Astrocyte (in vitro differentiated cells and primary cell): ENCODE data around the gene LRRC8A. TPM values are rescaled to one million over a fixed set of nuclear protein-coding genes. Genes with fewer than 3 reads are reported as not detected.
"Not testable (repeated sequence)": the region's sequence is repeated elsewhere in the genome, so short reads cannot be mapped to it uniquely, and the experiment has no call there.

Experiments
- DNase-seq: peaks from one replicate; pipeline ENCODE4 v3.0.0-alpha.2; 2010; ENCODE audit warnings: low read depth
- FAIRE-seq: peaks from 2 replicates; lab custom pipeline; 2011; peaks lifted over from hg19 to GRCh38; lab: Jason Lieb, UNC
- H2AFZ ChIP-seq: 2 replicates; pipeline ENCODE4 v1.6.0; 2012; ENCODE audit warnings: low read depth, low read length, inconsistent platforms
- H3K27ac ChIP-seq: 2 replicates; pipeline ENCODE4 v1.5.1; 2011; ENCODE audit warnings: low read depth, low read length, inconsistent platforms
- H3K27me3 ChIP-seq: 2 replicates; pipeline ENCODE4 v1.6.0; 2011; ENCODE audit warnings: low read length, inconsistent platforms; ENCODE audit not compliant: insufficient read depth
- H3K36me3 ChIP-seq: 2 replicates; pipeline ENCODE4 v1.5.1; 2011; ENCODE audit warnings: low read length, inconsistent platforms; ENCODE audit not compliant: insufficient read depth
- H3K4me1 ChIP-seq: 2 replicates; pipeline ENCODE4 v1.5.1; 2011; ENCODE audit warnings: low read length, inconsistent platforms; ENCODE audit not compliant: insufficient read depth
- H3K4me2 ChIP-seq: 2 replicates; pipeline ENCODE4 v1.6.0; 2012; ENCODE audit warnings: low read length, inconsistent platforms
- H3K4me3 ChIP-seq: 2 replicates; pipeline ENCODE4 v1.5.1; 2011; ENCODE audit warnings: low read depth, mild to moderate bottlenecking, low read length, inconsistent platforms; ENCODE audit not compliant: insufficient read depth
- H3K79me2 ChIP-seq: 2 replicates; pipeline ENCODE4 v1.6.0; 2012; ENCODE audit warnings: mild to moderate bottlenecking, low read length, inconsistent platforms; ENCODE audit not compliant: insufficient read depth
- H3K9ac ChIP-seq: 2 replicates; pipeline ENCODE4 v1.6.0; 2012; ENCODE audit warnings: mild to moderate bottlenecking, low read length, inconsistent platforms
- H3K9me3 ChIP-seq: 2 replicates; pipeline ENCODE4 v1.5.1; 2012; ENCODE audit warnings: low read depth, mild to moderate bottlenecking, low read length, inconsistent platforms; ENCODE audit not compliant: insufficient read depth
- H4K20me1 ChIP-seq: 2 replicates; pipeline ENCODE4 v1.6.0; 2012; ENCODE audit warnings: low read length, inconsistent platforms; ENCODE audit not compliant: insufficient read depth
- H3K27ac Mint-ChIP-seq: one replicate; pipeline ENCODE4 v1.8.0; 2021; ENCODE audit warnings: mild to moderate bottlenecking, mixed read lengths; ENCODE audit not compliant: unreplicated experiment
- H3K27me3 Mint-ChIP-seq: one replicate; pipeline ENCODE4 v1.8.0; 2021; ENCODE audit warnings: low read depth, mixed read lengths; ENCODE audit not compliant: unreplicated experiment
- H3K36me3 Mint-ChIP-seq: one replicate; pipeline ENCODE4 v1.8.0; 2021; ENCODE audit warnings: low read depth, mixed read lengths; ENCODE audit not compliant: unreplicated experiment
- H3K4me1 Mint-ChIP-seq: one replicate; pipeline ENCODE4 v1.8.0; 2021; ENCODE audit warnings: low read depth, mixed read lengths; ENCODE audit not compliant: unreplicated experiment
- H3K4me3 Mint-ChIP-seq: one replicate; pipeline ENCODE4 v1.8.0; 2021; ENCODE audit warnings: mild to moderate bottlenecking, moderate library complexity, mixed read lengths; ENCODE audit not compliant: unreplicated experiment
- H3K9me3 Mint-ChIP-seq: one replicate; pipeline ENCODE4 v1.8.0; 2021; ENCODE audit warnings: mild to moderate bottlenecking, mixed read lengths; ENCODE audit not compliant: unreplicated experiment
- CTCF ChIP-seq: IDR thresholded peaks from 2 replicates; pipeline ENCODE4 v1.5.1; 2011; ENCODE audit warnings: low read depth, mild to moderate bottlenecking, inconsistent platforms, low read length, moderate library complexity; ENCODE audit not compliant: insufficient read depth
- EZH2 ChIP-seq: IDR thresholded peaks from 2 replicates; pipeline ENCODE4 v1.6.1; 2012; ENCODE audit warnings: mild to moderate bottlenecking, low read length, inconsistent platforms; ENCODE audit not compliant: insufficient read depth
- total RNA-seq: library from RNA; stranded (reverse); gene quantifications from 2 replicates; pipeline ENCODE4 v1.2.1, GENCODE V29; 2021

The LRRC8A gene
- total RNA-seq, 1 donor from 2014 or later = 103 TPM

- H3K9me3 ChIP-seq = no peaks in the 10 kb centered on the region
- no peak for TF ChIP-seq CTCF
- TF ChIP-seq EZH2 = no peak
- H3K4me2 ChIP-seq = no peak overlapping the region
- H3K27me3 ChIP-seq = no peaks in the 10 kb centered on the region
- H3K79me2 ChIP-seq = peaks cover 10% of the 10 kb centered on the region
- Mint-ChIP-seq H3K27me3 (no peaks in the 10 kb centered on the region), H3K36me3 (peaks cover 10% of the 10 kb centered on the region), H3K4me1 (peaks cover 5% of the 10 kb centered on the region), H3K9me3 (no peaks in the 10 kb centered on the region), H3K4me3 (no peak overlapping the region), H3K27ac (no peak overlapping the region)
- no peak overlapping the region for H3K9ac ChIP-seq
- no peak for DNase-seq
- peaks cover 2% of the 10 kb centered on the region for H3K36me3 ChIP-seq
- no peak for FAIRE-seq
- H3K4me1 ChIP-seq = peaks cover under 1% of the 10 kb centered on the region
- H3K4me3 ChIP-seq = no peak overlapping the region
- peaks cover 6% of the 10 kb centered on the region for H4K20me1 ChIP-seq
- H3K27ac ChIP-seq = no peak overlapping the region
- no peak overlapping the region for H2AFZ ChIP-seq
These were observed 59.2 kb downstream of the LRRC8A start for GRCh38 chr9:128940946-128941755.

- Histone ChIP-seq H3K4me3 (no peak overlapping the region), H3K4me2 (no peak overlapping the region), H3K9me3 (no peaks in the 10 kb centered on the region), H3K4me1 (peaks cover 11% of the 10 kb centered on the region), H3K27me3 (no peaks in the 10 kb centered on the region), H4K20me1 (peaks cover 11% of the 10 kb centered on the region), H2AFZ (no peak overlapping the region), H3K27ac (no peak overlapping the region), H3K9ac (no peak overlapping the region), H3K79me2 (peaks cover 28% of the 10 kb centered on the region), H3K36me3 (peaks cover 2% of the 10 kb centered on the region)
- Mint-ChIP-seq H3K4me1 (peaks cover 9% of the 10 kb centered on the region), H3K4me3 (no peak overlapping the region), H3K27me3 (no peaks in the 10 kb centered on the region), H3K9me3 (no peaks in the 10 kb centered on the region), H3K27ac (peak overlapping the region; percentile 18), H3K36me3 (peaks cover 10% of the 10 kb centered on the region)
- FAIRE-seq (no peak), DNase-seq (no peak)
- no peak for TF ChIP-seq EZH2
- TF ChIP-seq CTCF = no peak
These were observed 62.1 kb downstream of the LRRC8A start for GRCh38 chr9:128943832-128944620.

- DNase-seq = not testable (repeated sequence)
These were observed 63.0 kb downstream of the LRRC8A start for GRCh38 chr9:128944966-128945365.

More at GRCh38 chr9:128944966-128945365, 63.0 kb downstream of the LRRC8A start:
- not testable (repeated sequence) for H3K36me3 ChIP-seq, H2AFZ ChIP-seq, H3K4me3 ChIP-seq, FAIRE-seq, H3K27ac Mint-ChIP-seq, H3K4me2 ChIP-seq, H3K4me1 Mint-ChIP-seq, H3K9me3 Mint-ChIP-seq, H3K9me3 ChIP-seq, H3K27me3 ChIP-seq, H3K27ac ChIP-seq, H3K27me3 Mint-ChIP-seq, H3K9ac ChIP-seq
- H3K4me1 ChIP-seq = peaks cover 11% of the 10 kb centered on the region
- H4K20me1 ChIP-seq = peaks cover 11% of the 10 kb centered on the region
- H3K36me3 Mint-ChIP-seq = peaks cover 10% of the 10 kb centered on the region
- H3K79me2 ChIP-seq = peaks cover 28% of the 10 kb centered on the region
- H3K4me3 Mint-ChIP-seq = peak overlapping the region; percentile 66
